Activated naive CD4-positive, alpha-beta T cell treated with anti-CD3 and anti-CD28 coated beads, Interleukin-2, amount 50 U/mL, for 16 hours (primary cell): ENCODE results near the gene DNMT3A.

Experiments
- DNase-seq: peaks from one replicate; pipeline ENCODE4 v3.0.0-alpha.2; 2020

The DNMT3A gene

DNA sequence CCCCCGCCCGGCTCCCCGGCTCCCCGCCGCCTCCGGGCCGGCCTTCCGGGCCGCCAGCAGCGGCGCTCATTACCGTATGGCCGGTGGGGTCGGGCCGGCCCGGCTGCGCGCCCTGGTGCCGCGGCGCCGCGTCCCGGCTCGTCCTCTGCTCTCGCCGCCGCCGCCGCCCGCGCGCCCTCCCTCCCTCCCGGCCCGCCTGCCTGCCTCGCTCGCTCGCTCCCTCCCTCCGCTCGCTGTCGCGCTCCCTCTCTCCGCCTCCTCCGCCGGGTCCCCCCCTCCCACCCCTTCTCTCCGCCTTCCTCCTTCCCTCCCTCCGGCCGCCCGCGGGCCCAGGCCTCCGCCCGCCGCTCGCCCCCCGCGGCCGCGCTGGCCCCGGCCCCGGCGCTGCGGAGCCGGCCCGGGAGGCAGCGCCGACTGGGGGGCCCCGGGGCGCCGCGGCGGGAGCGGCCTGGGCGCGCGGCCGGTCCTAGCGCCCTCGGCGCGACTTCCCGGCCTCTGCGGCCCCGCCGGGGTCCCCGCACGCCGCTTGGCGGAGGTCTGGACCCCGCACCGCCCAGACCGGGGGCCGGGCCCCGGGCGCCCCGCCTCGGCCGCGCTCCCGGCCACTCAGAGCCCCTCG is at the start of gene DNMT3A:
TSS of gene DNMT3A (minus strand) at position 173 of the 619 bp plus-strand sequence. CDS start 27,941 bp downstream, outside the sequence.
- DNase-seq = peak; percentile 71

DNA sequence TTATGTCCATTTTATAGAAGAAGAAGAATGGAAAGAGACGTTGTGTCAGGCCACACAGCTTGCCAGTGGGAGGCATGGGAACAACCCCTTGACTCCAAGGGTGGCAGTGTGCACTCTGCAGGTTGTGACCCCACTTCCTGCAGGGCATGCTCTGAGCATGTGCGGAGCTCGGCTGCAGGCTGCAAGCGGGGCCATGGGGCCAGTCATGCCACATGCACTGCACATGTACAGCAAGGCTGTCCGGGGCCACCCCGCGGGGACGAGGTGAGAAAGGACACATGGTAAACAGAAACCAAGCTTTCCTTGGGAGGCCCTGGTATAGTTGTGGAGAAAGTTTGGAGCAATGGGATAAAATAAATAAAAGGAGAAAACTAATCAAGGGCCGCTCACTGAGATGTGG is 47.4 kb upstream of the DNMT3A start:
- no peak for DNase-seq

DNA sequence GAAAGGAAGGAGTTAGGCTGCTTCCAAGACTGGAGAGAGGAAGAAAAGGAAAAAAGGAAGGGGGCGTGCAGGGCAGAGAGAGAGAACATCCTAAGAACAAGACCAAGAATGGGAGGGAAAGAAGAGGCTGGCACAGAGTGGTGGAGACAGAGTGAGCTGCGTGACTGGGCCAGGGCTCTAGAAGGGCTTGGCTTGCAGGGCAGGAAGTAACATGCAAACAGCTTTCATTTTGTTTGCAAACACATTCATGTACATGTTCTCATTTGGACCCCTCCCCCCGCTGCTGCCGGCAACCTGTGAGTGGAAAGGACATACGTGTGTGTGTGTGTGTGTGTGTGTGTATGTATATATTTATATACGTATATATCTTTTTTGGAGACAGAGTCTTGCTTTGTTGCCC is 46.8 kb upstream of the DNMT3A start:
- DNase-seq = no peak

DNA sequence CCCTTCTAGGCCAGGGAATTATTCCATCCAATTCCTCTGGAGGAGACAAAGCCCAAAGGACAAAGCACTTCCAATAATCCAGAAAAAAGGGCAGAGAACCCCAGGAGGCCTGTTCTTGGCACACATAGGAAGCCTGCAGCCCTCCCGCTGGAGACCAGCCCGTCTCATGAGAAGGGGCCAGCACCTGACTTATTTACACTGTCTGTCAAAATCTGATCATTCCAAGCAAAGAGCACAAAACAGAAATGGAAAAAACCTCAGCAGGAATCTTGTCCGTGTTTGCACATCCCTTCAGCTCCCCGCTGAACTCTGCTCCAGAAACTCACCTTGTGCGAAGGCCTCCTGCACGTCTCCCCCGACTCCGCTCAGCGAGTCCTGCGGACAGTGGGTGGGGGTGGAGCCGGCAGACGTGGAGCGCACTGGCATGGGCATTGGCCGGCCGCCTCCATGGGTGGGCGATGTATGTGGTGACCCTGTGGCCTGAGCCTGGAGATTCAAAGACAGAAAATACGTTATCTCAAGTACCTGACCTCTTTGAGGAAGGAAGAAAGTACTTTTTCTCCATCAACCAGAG is 46.2 kb upstream of the DNMT3A start:
- no peak for DNase-seq

DNA sequence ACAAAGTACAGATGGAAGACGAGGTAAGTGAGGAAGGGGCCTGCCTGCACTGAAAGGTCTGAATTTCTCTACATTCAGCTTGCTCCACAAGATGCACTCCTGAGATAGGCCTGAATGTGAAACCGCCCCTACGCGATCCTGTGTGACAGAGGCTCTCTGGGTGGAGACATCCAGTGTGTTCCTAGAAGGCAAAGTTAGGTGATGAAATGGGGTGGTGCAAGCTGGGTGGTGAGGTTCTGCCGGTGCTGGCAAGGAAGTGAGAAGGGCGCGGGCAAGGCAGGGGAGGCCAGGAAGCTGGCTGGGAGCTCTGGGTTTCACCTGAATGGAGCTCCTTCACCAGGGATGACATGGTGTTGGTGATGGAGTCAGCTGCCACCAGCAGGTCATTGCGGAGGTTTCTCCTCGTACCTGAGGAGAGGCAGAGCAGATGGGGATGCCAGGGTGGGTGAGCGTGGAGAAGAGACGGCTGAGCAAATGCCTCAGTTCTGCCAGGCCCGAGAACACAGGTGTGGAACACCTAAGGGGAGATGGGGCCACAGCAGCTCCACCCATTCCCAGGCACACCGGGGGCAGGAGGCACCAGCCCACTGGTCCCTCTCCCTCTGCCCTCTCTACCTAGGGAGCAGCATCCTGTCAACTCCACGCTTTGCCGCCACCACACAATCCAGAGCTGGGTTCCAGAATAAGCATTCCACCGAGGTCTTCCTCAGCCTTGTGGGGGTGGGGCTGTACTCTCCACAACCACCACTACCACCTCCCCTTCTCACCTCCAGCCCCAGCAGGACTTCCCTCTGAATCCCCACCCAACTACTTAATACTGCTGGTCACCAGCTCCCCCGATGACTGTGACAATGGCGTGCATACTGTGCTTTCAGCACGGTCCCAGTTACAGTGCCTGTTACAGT is 45.5 kb upstream of the DNMT3A start:
- DNase-seq = no peak

DNA sequence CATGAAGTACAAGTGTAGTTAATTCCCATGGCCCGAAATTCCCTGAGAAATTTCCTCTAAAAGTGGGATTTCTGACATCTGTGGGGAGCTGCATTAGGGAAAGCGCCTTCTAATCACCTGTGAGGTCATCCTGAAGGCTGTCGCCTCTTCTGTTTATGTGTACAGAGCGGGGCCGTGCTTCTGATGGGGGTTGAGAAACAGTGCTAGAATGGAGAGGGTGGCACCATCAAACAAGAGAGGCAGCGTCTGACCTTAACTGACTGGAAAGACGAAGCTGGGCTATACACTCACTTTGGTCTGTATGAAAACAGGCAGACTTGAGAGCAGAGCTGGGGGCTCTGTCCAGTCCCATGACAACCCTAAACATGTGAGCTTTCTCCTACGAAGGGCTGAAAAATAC is 44.2 kb upstream of the DNMT3A start:
- no peak for DNase-seq

- DNase-seq = no peak
Measured at GRCh38 chr2:25383806-25384205, 42.1 kb upstream of the DNMT3A start.

DNA sequence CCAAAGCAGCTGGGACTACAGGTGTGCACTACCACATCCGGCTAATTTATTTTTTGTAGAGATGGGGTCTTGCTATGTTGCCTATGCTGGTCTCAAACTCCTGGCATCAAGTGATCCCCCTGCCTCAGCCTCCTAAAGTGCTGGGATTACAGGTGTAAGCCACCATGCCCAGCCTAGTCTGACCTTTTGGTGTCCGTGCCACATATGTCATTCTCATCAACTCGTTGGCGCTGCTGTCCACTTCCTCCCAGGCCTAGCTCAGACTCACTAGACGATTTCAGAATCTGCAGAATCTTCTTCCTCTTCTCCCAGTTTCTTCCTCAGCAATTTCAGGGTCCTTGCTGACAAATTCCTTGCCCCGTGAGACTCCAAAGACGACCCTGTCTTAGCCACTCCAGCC is 39.8 kb upstream of the DNMT3A start:
- no peak for DNase-seq

DNA sequence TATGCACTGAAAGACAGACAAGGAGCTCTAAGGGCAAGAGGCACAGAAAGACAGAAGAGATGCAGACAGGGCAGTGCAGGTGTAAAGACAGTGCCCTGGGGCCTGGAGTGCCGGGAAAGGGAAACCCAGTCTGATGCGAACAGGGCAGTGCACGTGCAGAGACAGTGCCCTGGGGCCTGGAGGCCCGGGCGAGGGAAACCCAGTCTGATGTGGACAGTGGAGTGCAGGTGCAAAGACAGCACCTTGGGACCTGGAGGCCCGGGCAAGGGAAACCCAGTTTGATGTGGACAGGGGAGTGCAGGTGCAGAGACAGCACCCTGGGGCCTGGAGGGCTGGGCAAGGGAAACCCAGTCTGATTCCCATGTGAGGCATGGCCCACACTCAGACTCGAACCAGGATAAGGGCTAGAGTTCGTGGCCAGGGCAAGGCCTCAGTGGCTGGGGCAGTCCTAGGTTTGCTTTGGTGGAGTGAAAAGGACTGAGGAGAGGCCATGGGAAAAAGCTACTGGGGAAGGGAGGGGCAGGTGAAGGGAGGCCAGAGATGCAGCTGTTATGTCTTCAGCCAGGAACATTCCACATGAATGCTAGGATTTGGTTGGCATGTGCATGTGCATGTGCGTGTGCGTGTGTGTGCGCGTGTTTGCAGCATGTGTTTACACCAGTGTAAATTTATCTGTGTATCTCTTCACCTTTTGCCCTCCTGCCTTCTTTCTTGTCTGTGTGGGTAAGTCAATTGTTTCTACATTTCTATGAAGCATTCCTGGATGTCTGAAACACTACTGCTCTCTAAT is 39.1 kb upstream of the DNMT3A start:
- no peak for DNase-seq

DNA sequence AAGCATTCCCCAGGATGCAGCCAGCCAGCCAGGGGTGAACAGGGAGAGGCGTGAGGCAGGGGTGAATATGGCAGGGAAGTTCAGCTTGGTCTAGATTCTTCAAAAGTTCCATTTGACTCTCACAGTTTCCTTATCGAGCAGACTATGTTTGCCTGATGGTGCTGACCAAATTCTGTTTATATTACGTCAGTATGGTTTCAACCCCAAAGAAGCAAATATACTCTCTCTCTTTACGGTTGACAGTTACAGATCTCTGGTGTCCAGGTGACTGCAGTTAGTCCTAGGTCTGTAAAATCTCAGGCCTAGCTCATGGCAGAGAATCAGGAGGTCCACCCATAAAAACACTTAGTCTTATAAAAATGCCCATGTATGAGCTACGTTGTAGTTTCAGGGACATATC is 38.3 kb upstream of the DNMT3A start:
- no peak for DNase-seq

- DNase-seq = no peak
Measured at GRCh38 chr2:25379535-25379934, 37.8 kb upstream of the DNMT3A start.

GRCh38 chr2:25378731-25379490 is 37.2 kb upstream of the DNMT3A start:
- no peak for DNase-seq

- no peak for DNase-seq
Measured at GRCh38 chr2:25377822-25378421, 36.2 kb upstream of the DNMT3A start.

GRCh38 chr2:25376750-25377621 is 35.3 kb upstream of the DNMT3A start:
- DNase-seq = peak; percentile 94

GRCh38 chr2:25375989-25376545 is 34.3 kb upstream of the DNMT3A start:
- DNase-seq = no peak

DNA sequence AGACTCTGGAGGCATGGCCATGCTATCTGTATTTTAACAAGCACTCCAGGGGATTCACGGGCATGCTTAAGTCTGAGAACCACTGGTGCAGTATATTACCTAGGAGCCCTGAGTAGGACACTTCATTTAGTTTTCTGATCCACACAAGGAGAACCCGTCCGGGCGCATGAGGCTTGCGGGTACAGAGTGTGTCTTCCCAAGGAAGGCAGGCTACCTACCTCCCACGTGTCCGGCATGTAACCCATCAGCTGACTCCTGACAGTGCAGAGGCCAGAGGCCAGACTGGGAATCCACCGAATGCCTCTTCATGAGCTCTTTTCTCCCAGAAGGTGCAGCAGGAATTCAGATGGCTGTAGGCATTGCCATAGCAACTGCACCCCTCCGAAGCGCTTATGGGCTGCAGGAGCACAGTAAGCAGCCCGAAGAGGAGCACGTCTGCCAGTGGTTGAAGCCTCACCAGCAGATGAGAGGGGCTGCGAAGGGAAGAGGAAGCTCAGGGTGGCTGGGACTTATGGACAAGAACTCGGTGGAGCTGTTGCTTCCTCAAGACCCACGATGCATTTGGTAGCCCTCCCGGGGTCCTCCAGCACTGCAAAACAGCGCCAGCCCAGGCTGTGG is 33.8 kb upstream of the DNMT3A start:
- DNase-seq = no peak

DNA sequence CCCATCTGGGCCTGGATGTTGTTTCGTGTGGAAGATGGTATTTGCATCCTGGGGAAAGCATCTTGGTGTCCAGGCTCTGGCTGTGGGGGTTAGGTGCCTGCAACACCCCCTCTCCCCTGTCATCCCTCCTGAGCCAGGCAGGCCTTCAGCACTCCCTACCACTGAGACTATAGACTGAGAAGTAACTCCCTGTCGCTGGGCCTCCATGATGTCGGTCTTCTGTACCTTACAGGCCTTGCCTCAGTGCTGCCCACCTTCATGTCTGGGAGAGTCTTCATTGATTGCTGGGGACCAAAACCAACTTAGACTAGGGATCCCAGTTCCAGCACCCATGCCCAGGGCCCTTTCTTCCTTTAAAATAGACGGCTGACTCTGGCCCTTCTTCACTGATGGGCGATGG is 33.1 kb upstream of the DNMT3A start:
- DNase-seq = no peak

- no peak for DNase-seq
Measured at GRCh38 chr2:25374411-25374810, 32.7 kb upstream of the DNMT3A start.

GRCh38 chr2:25373269-25373981 is 31.7 kb upstream of the DNMT3A start:
- DNase-seq = no peak
